Ishikawa (cell line): Measurements from ENCODE around the gene DARS1.

Experiments used
- CEBPB ChIP-seq: IDR thresholded peaks from 2 replicates; pipeline ENCODE4 v1.6.1; 2012
- CREB1 ChIP-seq: IDR thresholded peaks from 2 replicates; pipeline ENCODE4 v1.6.1; 2012; ENCODE audit warnings: low read depth
- EP300 ChIP-seq: IDR thresholded peaks from 2 replicates; pipeline ENCODE4 v1.6.1; 2012; ENCODE audit warnings: borderline replicate concordance
- FOXM1 ChIP-seq: IDR thresholded peaks from 2 replicates; pipeline ENCODE4 v1.6.1; 2012; ENCODE audit warnings: low read depth, borderline replicate concordance
- NFIC ChIP-seq: IDR thresholded peaks from 2 replicates; pipeline ENCODE4 v1.6.1; 2012
- RAD21 ChIP-seq: IDR thresholded peaks from 2 replicates; pipeline ENCODE4 v1.6.1; 2012; ENCODE audit warnings: low read depth
- TAF1 ChIP-seq: IDR thresholded peaks from 2 replicates; pipeline ENCODE4 v1.6.1; 2012; ENCODE audit warnings: low read depth, mild to moderate bottlenecking
- TEAD4 ChIP-seq: IDR thresholded peaks from 2 replicates; pipeline ENCODE4 v1.6.1; 2012
- YY1 ChIP-seq: IDR thresholded peaks from 2 replicates; pipeline ENCODE4 v1.6.1; 2012; ENCODE audit warnings: low read depth
- ZBTB7A ChIP-seq: IDR thresholded peaks from 2 replicates; pipeline ENCODE4 v1.6.1; 2012; ENCODE audit warnings: low read depth
- TF ChIP-seq, protein P1 (sequence below): IDR thresholded peaks from 2 replicates; pipeline ENCODE4 v1.6.1; 2012; ENCODE audit warnings: low read depth, mild to moderate bottlenecking
- TF ChIP-seq, protein P2 (sequence below): IDR thresholded peaks from 2 replicates; pipeline ENCODE4 v1.6.1; 2012

DNA sequence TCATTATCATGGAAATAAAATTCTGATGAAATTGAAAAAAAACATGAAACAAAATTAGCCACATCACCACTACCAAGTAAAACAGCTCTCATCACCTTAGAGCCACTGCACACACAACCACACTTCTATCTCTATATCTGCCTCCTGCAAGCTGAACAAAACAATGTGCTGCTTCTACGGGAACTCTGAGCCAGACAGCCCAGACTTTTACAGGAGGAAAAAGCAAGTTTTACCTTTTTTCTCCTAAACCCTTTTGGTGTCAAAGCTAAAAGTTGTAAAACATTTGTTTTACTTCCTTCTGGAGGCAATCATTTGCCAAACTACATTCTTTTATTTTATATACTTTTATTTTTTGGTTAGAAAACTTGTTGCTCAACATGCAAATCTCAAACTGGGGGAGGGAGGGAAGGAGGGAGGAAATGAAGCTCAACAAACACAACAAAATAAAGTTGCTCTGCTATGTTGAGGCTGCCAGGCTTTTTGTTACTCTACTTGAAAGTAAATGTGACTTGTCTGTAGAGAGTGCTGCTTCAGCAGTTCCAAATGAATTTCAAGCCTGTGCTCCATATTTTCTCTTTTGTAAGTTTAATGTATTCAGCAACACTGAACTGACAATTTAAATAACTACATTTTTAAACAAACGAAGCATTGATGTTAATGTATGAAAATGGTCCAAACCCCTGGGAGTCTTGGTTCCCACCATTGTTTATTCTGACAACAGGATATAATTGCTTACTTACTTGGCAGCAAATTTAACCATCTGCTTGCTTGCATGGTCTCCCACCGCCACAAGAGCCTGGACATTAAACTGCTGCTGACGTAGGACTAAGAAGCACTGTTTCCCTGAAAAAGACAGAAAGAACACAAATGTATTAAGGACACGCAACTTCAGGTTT is 24.5 kb downstream of the DARS1 start:
- TF ChIP-seq, protein P1, sequence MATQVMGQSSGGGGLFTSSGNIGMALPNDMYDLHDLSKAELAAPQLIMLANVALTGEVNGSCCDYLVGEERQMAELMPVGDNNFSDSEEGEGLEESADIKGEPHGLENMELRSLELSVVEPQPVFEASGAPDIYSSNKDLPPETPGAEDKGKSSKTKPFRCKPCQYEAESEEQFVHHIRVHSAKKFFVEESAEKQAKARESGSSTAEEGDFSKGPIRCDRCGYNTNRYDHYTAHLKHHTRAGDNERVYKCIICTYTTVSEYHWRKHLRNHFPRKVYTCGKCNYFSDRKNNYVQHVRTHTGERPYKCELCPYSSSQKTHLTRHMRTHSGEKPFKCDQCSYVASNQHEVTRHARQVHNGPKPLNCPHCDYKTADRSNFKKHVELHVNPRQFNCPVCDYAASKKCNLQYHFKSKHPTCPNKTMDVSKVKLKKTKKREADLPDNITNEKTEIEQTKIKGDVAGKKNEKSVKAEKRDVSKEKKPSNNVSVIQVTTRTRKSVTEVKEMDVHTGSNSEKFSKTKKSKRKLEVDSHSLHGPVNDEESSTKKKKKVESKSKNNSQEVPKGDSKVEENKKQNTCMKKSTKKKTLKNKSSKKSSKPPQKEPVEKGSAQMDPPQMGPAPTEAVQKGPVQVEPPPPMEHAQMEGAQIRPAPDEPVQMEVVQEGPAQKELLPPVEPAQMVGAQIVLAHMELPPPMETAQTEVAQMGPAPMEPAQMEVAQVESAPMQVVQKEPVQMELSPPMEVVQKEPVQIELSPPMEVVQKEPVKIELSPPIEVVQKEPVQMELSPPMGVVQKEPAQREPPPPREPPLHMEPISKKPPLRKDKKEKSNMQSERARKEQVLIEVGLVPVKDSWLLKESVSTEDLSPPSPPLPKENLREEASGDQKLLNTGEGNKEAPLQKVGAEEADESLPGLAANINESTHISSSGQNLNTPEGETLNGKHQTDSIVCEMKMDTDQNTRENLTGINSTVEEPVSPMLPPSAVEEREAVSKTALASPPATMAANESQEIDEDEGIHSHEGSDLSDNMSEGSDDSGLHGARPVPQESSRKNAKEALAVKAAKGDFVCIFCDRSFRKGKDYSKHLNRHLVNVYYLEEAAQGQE, result no peak
- TF ChIP-seq FOXM1, result no peak
- no peak for TF ChIP-seq EP300
- TF ChIP-seq TEAD4, result no peak
- TF ChIP-seq ZBTB7A, result no peak
- no peak for TF ChIP-seq CEBPB
- no peak for TF ChIP-seq TAF1
- TF ChIP-seq RAD21, result no peak
- TF ChIP-seq NFIC, result no peak
- no peak for TF ChIP-seq CREB1
- no peak for TF ChIP-seq YY1
- TF ChIP-seq, protein P2, sequence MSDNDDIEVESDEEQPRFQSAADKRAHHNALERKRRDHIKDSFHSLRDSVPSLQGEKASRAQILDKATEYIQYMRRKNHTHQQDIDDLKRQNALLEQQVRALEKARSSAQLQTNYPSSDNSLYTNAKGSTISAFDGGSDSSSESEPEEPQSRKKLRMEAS, result no peak
